ENCODE data around the gene CLIC2. TPM values are rescaled to one million over a fixed set of nuclear protein-coding genes. Genes with fewer than 3 reads are reported as not detected.

The CLIC2 gene
- total and polyA plus RNA-seq, 10 of the 15 experiments (the other 5 are each of a cell fraction or from before 2014, with no cell fraction given), result 18.4 to 41.0 (median 21.1) TPM

DNA sequence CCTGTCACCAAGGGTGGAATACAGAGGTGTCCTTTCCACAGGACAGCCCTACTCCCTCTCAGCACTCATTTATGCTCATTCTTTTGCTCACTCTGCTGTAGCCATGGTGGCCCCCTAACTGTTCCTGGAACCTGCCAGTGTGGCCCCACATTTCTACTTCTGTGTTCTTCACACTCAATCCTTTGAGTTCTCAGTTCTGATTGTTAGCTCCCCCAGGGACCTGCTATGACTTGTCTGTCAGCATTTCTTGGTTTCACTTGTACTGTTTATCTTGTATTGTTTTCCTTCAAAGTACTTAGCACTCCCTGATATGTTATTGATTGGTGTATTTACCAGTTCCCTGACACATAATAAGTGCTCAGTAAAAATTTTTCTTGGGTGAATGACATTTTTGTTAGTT is 103.3 kb downstream of the CLIC2 start (continued):
- no peak for TF ChIP-seq CEBPB (IDR thresholded peaks at IDR 0.05; ENCODE audit: borderline replicate concordance in 1 of 2, low read depth in 2 of 2, low read length in 2 of 2)
- TF ChIP-seq, protein P1, sequence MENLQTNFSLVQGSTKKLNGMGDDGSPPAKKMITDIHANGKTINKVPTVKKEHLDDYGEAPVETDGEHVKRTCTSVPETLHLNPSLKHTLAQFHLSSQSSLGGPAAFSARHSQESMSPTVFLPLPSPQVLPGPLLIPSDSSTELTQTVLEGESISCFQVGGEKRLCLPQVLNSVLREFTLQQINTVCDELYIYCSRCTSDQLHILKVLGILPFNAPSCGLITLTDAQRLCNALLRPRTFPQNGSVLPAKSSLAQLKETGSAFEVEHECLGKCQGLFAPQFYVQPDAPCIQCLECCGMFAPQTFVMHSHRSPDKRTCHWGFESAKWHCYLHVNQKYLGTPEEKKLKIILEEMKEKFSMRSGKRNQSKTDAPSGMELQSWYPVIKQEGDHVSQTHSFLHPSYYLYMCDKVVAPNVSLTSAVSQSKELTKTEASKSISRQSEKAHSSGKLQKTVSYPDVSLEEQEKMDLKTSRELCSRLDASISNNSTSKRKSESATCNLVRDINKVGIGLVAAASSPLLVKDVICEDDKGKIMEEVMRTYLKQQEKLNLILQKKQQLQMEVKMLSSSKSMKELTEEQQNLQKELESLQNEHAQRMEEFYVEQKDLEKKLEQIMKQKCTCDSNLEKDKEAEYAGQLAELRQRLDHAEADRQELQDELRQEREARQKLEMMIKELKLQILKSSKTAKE (IDR thresholded peaks at IDR 0.05; ENCODE audit: low read depth, poor library complexity, severe bottlenecking), result peak; percentile 45
- TF ChIP-seq POLR2A (IDR thresholded peaks at IDR 0.05; ENCODE audit: low read depth, low read length), result no peak

Small RNA genes within 50 kb of the gene (microRNA-seq; reads per million reads assigned to microRNA genes)
- not detected for gene MIR1184-2

Small RNA genes within 50 kb of the gene (small RNA-seq; reads per million reads assigned to genes)
- gene AC234781.4 (not detected), gene MIR1184-2 (not detected)

Other genes starting within 250 kb of the CLIC2 start
- 60.9 and 87.6 TPM in 2 replicates for gene VBP1, start 118.2 kb downstream of the CLIC2 start, total RNA-seq (2014; rRNA removed)
- 93.2 and 97.0 TPM in 2 replicates for gene VBP1, start 118.2 kb downstream of the CLIC2 start, total RNA-seq (2014; rRNA removed; fragmentation: Illumina TruSeq; extraction: Trizol)
- 67.9 and 71.0 TPM in 2 replicates for gene VBP1, start 118.2 kb downstream of the CLIC2 start, total RNA-seq (2021)
- 81.9 and 155 TPM in 2 replicates for gene VBP1, start 118.2 kb downstream of the CLIC2 start, polyA plus RNA-seq (2011; rRNA removed)
- 107 and 161 TPM in 2 replicates for gene VBP1, start 118.2 kb downstream of the CLIC2 start, polyA plus RNA-seq (2014; fragmentation: Illumina TruSeq; extraction: Trizol)
- gene VBP1, start 118.2 kb downstream of the CLIC2 start, polyA plus RNA-seq (2014; fragmentation: Nextera tagmentation; extraction: Ambion mirVana), result 100 to 1,000 TPM; 140 to 182 TPM
- 40.9 and 56.4 TPM in 2 replicates for gene VBP1, start 118.2 kb downstream of the CLIC2 start, polyA plus RNA-seq (2014; rRNA removed)
- gene VBP1, start 118.2 kb downstream of the CLIC2 start, polyA plus RNA-seq (2016; fragmentation: Nextera tagmentation; extraction: Ambion mirVana), result 100 to 1,000 TPM; 141 to 161 TPM
- 7.3 and 7.4 TPM in 2 replicates for gene RAB39B, start 70.1 kb downstream of the CLIC2 start, total RNA-seq (2014; rRNA removed)
- gene RAB39B, start 70.1 kb downstream of the CLIC2 start, total RNA-seq (2014; rRNA removed; fragmentation: Illumina TruSeq; extraction: Trizol), result 6.1 and 6.4 TPM in 2 replicates
- gene RAB39B, start 70.1 kb downstream of the CLIC2 start, total RNA-seq (2021), result 6.5 and 7.6 TPM in 2 replicates
- gene RAB39B, start 70.1 kb downstream of the CLIC2 start, polyA plus RNA-seq (2011; rRNA removed), result 5.1 and 7.5 TPM in 2 replicates
- gene RAB39B, start 70.1 kb downstream of the CLIC2 start, polyA plus RNA-seq (2014; fragmentation: Illumina TruSeq; extraction: Trizol), result 8.6 and 9.2 TPM in 2 replicates
- gene RAB39B, start 70.1 kb downstream of the CLIC2 start, polyA plus RNA-seq (2014; fragmentation: Nextera tagmentation; extraction: Ambion mirVana), result 1 to 10 TPM; 1.6 to 2.9 TPM
- gene RAB39B, start 70.1 kb downstream of the CLIC2 start, polyA plus RNA-seq (2014; rRNA removed), result 5.1 and 6.8 TPM in 2 replicates
- gene RAB39B, start 70.1 kb downstream of the CLIC2 start, polyA plus RNA-seq (2016; fragmentation: Nextera tagmentation; extraction: Ambion mirVana), result 1 to 10 TPM; 7.2 to 7.9 TPM
- not detected in 2 replicates for gene F8A2, start 47.5 kb upstream of the CLIC2 start, total RNA-seq (2014; rRNA removed)
- gene F8A2, start 47.5 kb upstream of the CLIC2 start, total RNA-seq (2014; rRNA removed; fragmentation: Illumina TruSeq; extraction: Trizol), result not detected in 2 replicates
- gene F8A2, start 47.5 kb upstream of the CLIC2 start, total RNA-seq (2021), result not detected in 2 replicates
- gene F8A2, start 47.5 kb upstream of the CLIC2 start, polyA plus RNA-seq (2011; rRNA removed), result not detected in 2 replicates
- gene F8A2, start 47.5 kb upstream of the CLIC2 start, polyA plus RNA-seq (2014; fragmentation: Illumina TruSeq; extraction: Trizol), result not detected in 2 replicates
- not detected for gene F8A2, start 47.5 kb upstream of the CLIC2 start, polyA plus RNA-seq (2014; fragmentation: Nextera tagmentation; extraction: Ambion mirVana)
- not detected in 2 replicates for gene F8A2, start 47.5 kb upstream of the CLIC2 start, polyA plus RNA-seq (2014; rRNA removed)
- not detected for gene F8A2, start 47.5 kb upstream of the CLIC2 start, polyA plus RNA-seq (2016; fragmentation: Nextera tagmentation; extraction: Ambion mirVana)
- 0.49 and 1.3 TPM in 2 replicates for gene F8A3, start 124.0 kb upstream of the CLIC2 start, total RNA-seq (2014; rRNA removed)
- not detected in 2 replicates for gene F8A3, start 124.0 kb upstream of the CLIC2 start, total RNA-seq (2014; rRNA removed; fragmentation: Illumina TruSeq; extraction: Trizol)
- 1.1 and 2.4 TPM in 2 replicates for gene F8A3, start 124.0 kb upstream of the CLIC2 start, total RNA-seq (2021)
- gene F8A3, start 124.0 kb upstream of the CLIC2 start, polyA plus RNA-seq (2011; rRNA removed), result 0.04 TPM in 1 of 2 replicates, not detected in the other
- gene F8A3, start 124.0 kb upstream of the CLIC2 start, polyA plus RNA-seq (2014; fragmentation: Illumina TruSeq; extraction: Trizol), result 0.13 and 0.29 TPM in 2 replicates
- gene F8A3, start 124.0 kb upstream of the CLIC2 start, polyA plus RNA-seq (2014; fragmentation: Nextera tagmentation; extraction: Ambion mirVana), result under 1 TPM in 1 of 2 experiments, not detected in 1; 0.13 TPM
- 1.1 and 3.2 TPM in 2 replicates for gene F8A3, start 124.0 kb upstream of the CLIC2 start, polyA plus RNA-seq (2014; rRNA removed)
- gene F8A3, start 124.0 kb upstream of the CLIC2 start, polyA plus RNA-seq (2016; fragmentation: Nextera tagmentation; extraction: Ambion mirVana), result under 1 TPM in 1 of 2 experiments, not detected in 1; 0.28 TPM